Astrocyte (in vitro differentiated cells and primary cell): ENCODE results near the gene CD226. TPM values are rescaled to one million over a fixed set of nuclear protein-coding genes. Genes with fewer than 3 reads are reported as not detected.

Experiments
- DNase-seq: peaks from one replicate; pipeline ENCODE4 v3.0.0-alpha.2; 2010; ENCODE audit warnings: low read depth
- FAIRE-seq: peaks from 2 replicates; lab custom pipeline; 2011; peaks lifted over from hg19 to GRCh38; lab: Jason Lieb, UNC
- H2AFZ ChIP-seq: 2 replicates; pipeline ENCODE4 v1.6.0; 2012; ENCODE audit warnings: low read depth, low read length, inconsistent platforms
- H3K27ac ChIP-seq: 2 replicates; pipeline ENCODE4 v1.5.1; 2011; ENCODE audit warnings: low read depth, low read length, inconsistent platforms
- H3K27me3 ChIP-seq: 2 replicates; pipeline ENCODE4 v1.6.0; 2011; ENCODE audit warnings: low read length, inconsistent platforms; ENCODE audit not compliant: insufficient read depth
- H3K36me3 ChIP-seq: 2 replicates; pipeline ENCODE4 v1.5.1; 2011; ENCODE audit warnings: low read length, inconsistent platforms; ENCODE audit not compliant: insufficient read depth
- H3K4me1 ChIP-seq: 2 replicates; pipeline ENCODE4 v1.5.1; 2011; ENCODE audit warnings: low read length, inconsistent platforms; ENCODE audit not compliant: insufficient read depth
- H3K4me2 ChIP-seq: 2 replicates; pipeline ENCODE4 v1.6.0; 2012; ENCODE audit warnings: low read length, inconsistent platforms
- H3K4me3 ChIP-seq: 2 replicates; pipeline ENCODE4 v1.5.1; 2011; ENCODE audit warnings: low read depth, mild to moderate bottlenecking, low read length, inconsistent platforms; ENCODE audit not compliant: insufficient read depth
- H3K79me2 ChIP-seq: 2 replicates; pipeline ENCODE4 v1.6.0; 2012; ENCODE audit warnings: mild to moderate bottlenecking, low read length, inconsistent platforms; ENCODE audit not compliant: insufficient read depth
- H3K9ac ChIP-seq: 2 replicates; pipeline ENCODE4 v1.6.0; 2012; ENCODE audit warnings: mild to moderate bottlenecking, low read length, inconsistent platforms
- H3K9me3 ChIP-seq: 2 replicates; pipeline ENCODE4 v1.5.1; 2012; ENCODE audit warnings: low read depth, mild to moderate bottlenecking, low read length, inconsistent platforms; ENCODE audit not compliant: insufficient read depth
- H4K20me1 ChIP-seq: 2 replicates; pipeline ENCODE4 v1.6.0; 2012; ENCODE audit warnings: low read length, inconsistent platforms; ENCODE audit not compliant: insufficient read depth
- H3K27ac Mint-ChIP-seq: one replicate; pipeline ENCODE4 v1.8.0; 2021; ENCODE audit warnings: mild to moderate bottlenecking, mixed read lengths; ENCODE audit not compliant: unreplicated experiment
- H3K27me3 Mint-ChIP-seq: one replicate; pipeline ENCODE4 v1.8.0; 2021; ENCODE audit warnings: low read depth, mixed read lengths; ENCODE audit not compliant: unreplicated experiment
- H3K36me3 Mint-ChIP-seq: one replicate; pipeline ENCODE4 v1.8.0; 2021; ENCODE audit warnings: low read depth, mixed read lengths; ENCODE audit not compliant: unreplicated experiment
- H3K4me1 Mint-ChIP-seq: one replicate; pipeline ENCODE4 v1.8.0; 2021; ENCODE audit warnings: low read depth, mixed read lengths; ENCODE audit not compliant: unreplicated experiment
- H3K4me3 Mint-ChIP-seq: one replicate; pipeline ENCODE4 v1.8.0; 2021; ENCODE audit warnings: mild to moderate bottlenecking, moderate library complexity, mixed read lengths; ENCODE audit not compliant: unreplicated experiment
- H3K9me3 Mint-ChIP-seq: one replicate; pipeline ENCODE4 v1.8.0; 2021; ENCODE audit warnings: mild to moderate bottlenecking, mixed read lengths; ENCODE audit not compliant: unreplicated experiment
- CTCF ChIP-seq: IDR thresholded peaks from 2 replicates; pipeline ENCODE4 v1.5.1; 2011; ENCODE audit warnings: low read depth, mild to moderate bottlenecking, inconsistent platforms, low read length, moderate library complexity; ENCODE audit not compliant: insufficient read depth
- EZH2 ChIP-seq: IDR thresholded peaks from 2 replicates; pipeline ENCODE4 v1.6.1; 2012; ENCODE audit warnings: mild to moderate bottlenecking, low read length, inconsistent platforms; ENCODE audit not compliant: insufficient read depth
- total RNA-seq: library from RNA; stranded (reverse); gene quantifications from 2 replicates; pipeline ENCODE4 v1.2.1, GENCODE V29; 2021

Gene CD226
- total RNA-seq, 1 donor from 2014 or later: 0.07 TPM

DNA sequence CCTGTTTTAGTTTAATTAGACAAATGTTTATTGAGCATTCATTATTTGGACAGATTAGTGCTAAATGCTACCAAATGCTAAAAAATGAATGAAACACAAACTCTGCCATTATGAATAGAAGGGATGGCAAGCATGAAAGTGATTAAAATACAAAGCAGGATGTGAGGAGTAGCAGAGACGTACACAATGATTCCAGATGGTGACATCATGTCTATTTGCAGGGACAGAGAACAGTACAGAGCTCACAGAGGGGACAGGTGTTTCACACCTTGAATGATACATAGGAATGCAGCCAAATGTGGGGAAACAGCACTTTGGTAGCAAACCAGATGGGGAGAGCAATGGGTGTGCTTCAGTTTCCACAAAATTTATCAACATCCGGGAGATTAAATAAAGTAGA is 76.3 kb downstream of the CD226 start:
- Mint-ChIP-seq H3K27me3 (no peaks in the 10 kb centered on the region), H3K27ac (no peak overlapping the region), H3K36me3 (no peaks in the 10 kb centered on the region), H3K4me3 (no peak overlapping the region), H3K4me1 (no peaks in the 10 kb centered on the region), H3K9me3 (no peaks in the 10 kb centered on the region)
- FAIRE-seq (no peak), DNase-seq (no peak)
- Histone ChIP-seq H3K4me2 (no peak overlapping the region), H3K79me2 (no peaks in the 10 kb centered on the region), H4K20me1 (no peaks in the 10 kb centered on the region), H3K9me3 (no peaks in the 10 kb centered on the region), H3K27me3 (no peaks in the 10 kb centered on the region), H3K27ac (no peak overlapping the region), H3K9ac (no peak overlapping the region), H3K4me3 (no peak overlapping the region), H3K36me3 (no peaks in the 10 kb centered on the region), H2AFZ (no peak overlapping the region), H3K4me1 (no peaks in the 10 kb centered on the region)
- TF ChIP-seq CTCF: no peak
- no peak for TF ChIP-seq EZH2

DNA sequence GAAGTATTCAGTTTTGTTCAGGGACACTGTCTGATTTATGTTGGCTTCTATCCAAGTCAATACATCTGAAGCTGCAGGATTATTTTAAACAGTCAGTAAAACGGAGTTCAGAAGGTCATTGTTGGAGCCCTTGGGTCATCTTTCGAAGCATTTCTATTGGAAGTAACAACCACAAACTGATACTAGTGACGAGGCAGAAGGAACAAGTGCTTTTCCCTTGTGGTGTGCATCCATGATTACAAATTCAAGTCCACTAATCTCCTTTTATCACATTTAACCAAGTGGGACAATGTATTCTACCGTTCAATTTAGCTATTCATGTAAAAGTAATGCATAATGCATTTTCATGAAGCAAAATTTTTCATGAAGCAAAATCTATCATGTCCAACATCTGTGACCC is 76.9 kb downstream of the CD226 start:
- Mint-ChIP-seq H3K27me3 (no peaks in the 10 kb centered on the region), H3K9me3 (no peaks in the 10 kb centered on the region), H3K36me3 (no peaks in the 10 kb centered on the region), H3K27ac (no peak overlapping the region), H3K4me1 (no peaks in the 10 kb centered on the region), H3K4me3 (no peak overlapping the region)
- H3K4me2 ChIP-seq: no peak overlapping the region
- TF ChIP-seq CTCF: no peak
- no peak for TF ChIP-seq EZH2
- H3K4me3 ChIP-seq: no peak overlapping the region
- no peaks in the 10 kb centered on the region for H3K36me3 ChIP-seq
- H3K27me3 ChIP-seq: no peaks in the 10 kb centered on the region
- DNase-seq (no peak), FAIRE-seq (peak; percentile 52)
- no peaks in the 10 kb centered on the region for H3K79me2 ChIP-seq
- H3K4me1 ChIP-seq: no peaks in the 10 kb centered on the region
- no peak overlapping the region for H3K9ac ChIP-seq
- no peaks in the 10 kb centered on the region for H4K20me1 ChIP-seq
- no peak overlapping the region for H3K27ac ChIP-seq
- no peaks in the 10 kb centered on the region for H3K9me3 ChIP-seq
- no peak overlapping the region for H2AFZ ChIP-seq

GRCh38 chr18:69866212-69866611 is 81.5 kb downstream of the CD226 start:
- DNase-seq: no peak
- Mint-ChIP-seq H3K9me3 (no peaks in the 10 kb centered on the region), H3K4me3 (no peak overlapping the region), H3K4me1 (no peaks in the 10 kb centered on the region), H3K27me3 (no peaks in the 10 kb centered on the region), H3K27ac (no peak overlapping the region), H3K36me3 (no peaks in the 10 kb centered on the region)
- Histone ChIP-seq H2AFZ (no peak overlapping the region), H3K9ac (no peak overlapping the region), H3K4me1 (no peaks in the 10 kb centered on the region), H3K4me2 (no peak overlapping the region), H4K20me1 (no peaks in the 10 kb centered on the region), H3K27me3 (no peaks in the 10 kb centered on the region), H3K27ac (no peak overlapping the region), H3K9me3 (no peaks in the 10 kb centered on the region), H3K36me3 (no peaks in the 10 kb centered on the region), H3K79me2 (no peaks in the 10 kb centered on the region), H3K4me3 (no peak overlapping the region)
- TF ChIP-seq CTCF (no peak), EZH2 (no peak)
- no peak for FAIRE-seq
